GM18951 (cell line): ENCODE results near the gene PPP3CB.
"Not testable (repeated sequence)": the region's sequence is repeated elsewhere in the genome, so short reads cannot be mapped to it uniquely, and the experiment has no call there.

Experiments
- POLR2A ChIP-seq: IDR thresholded peaks from 4 replicates; pipeline ENCODE4 v1.6.1; 2011; ENCODE audit warnings: mild to moderate bottlenecking; ENCODE audit not compliant: insufficient read length, insufficient read depth; ENCODE audit errors: extremely low read depth
- in situ Hi-C: fragments of 300-500 bp; cut with MboI; formaldehyde crosslinking; loops from one replicate; pipeline ENCODE4 v1.12.0; 2022; ENCODE audit warnings: low sequenced_read_pairs, mixed read lengths, inconsistent platforms; ENCODE audit not compliant: unreplicated experiment

PPP3CB gene

DNA sequence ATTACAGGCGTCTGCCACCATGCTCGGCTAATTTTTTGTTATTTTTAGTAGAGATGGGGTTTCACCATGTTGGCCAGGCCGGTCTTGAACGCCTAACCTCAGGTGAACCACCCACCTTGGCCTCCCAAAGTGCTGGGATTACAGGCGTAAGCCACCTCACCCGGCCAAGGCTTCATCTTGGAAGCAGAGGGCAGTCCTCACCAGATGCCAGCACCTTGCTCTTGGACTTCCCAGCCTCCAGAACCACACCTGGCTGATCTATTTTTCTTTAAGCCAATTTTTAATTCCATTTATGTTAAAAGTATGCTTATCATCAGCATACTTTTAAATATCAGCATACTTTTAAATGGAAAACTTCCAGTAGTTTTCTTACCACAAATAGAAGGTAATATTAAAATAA lies 94.2 kb downstream of the PPP3CB start:
- no peak for TF ChIP-seq POLR2A
- in situ Hi-C loops = no loop called here

GRCh38 chr10:73399063-73399462 lies 96.8 kb downstream of the PPP3CB start:
- no peak for TF ChIP-seq POLR2A
- in situ Hi-C loops = no loop called here

GRCh38 chr10:73398024-73398423 lies 97.8 kb downstream of the PPP3CB start:
- in situ Hi-C loops = no loop called here
- no peak for TF ChIP-seq POLR2A

DNA sequence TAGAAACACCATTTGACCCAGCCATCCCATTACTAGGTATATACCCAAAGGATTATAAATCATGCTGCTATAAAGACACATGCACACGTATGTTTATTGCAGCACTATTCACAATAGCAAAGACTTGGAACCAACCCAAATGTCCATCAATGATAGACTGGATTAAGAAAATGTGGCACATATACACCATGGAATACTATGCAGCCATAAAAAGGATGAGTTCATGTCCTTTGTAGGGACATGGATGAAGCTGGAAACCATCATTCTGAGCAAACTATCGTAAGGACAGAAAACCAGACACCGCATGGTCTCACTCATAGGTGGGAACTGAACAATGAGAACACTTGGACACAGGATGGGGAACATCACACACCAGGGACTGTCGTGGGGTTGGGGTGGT lies 101.5 kb downstream of the PPP3CB start:
- in situ Hi-C loops = not testable (repeated sequence)

DNA sequence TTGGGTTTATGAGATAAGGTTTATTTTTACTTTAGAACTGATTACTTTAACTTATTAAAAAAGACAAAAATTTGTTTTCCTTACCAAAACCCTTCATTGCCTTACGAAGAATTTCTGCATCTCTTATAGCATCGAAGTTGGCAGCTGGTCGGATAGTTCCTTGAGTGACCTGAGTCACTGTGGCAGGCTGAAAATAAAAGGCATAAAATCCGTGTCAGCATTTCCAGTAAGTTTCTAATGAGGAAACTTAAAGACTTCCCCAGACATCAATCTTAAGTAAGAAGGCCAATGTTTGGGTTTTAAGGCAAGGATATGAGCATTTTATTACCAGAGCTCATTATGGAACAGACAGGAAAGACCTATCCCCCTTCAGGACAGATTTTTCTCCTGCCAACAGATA lies 107.6 kb downstream of the PPP3CB start:
- TF ChIP-seq POLR2A = no peak

DNA sequence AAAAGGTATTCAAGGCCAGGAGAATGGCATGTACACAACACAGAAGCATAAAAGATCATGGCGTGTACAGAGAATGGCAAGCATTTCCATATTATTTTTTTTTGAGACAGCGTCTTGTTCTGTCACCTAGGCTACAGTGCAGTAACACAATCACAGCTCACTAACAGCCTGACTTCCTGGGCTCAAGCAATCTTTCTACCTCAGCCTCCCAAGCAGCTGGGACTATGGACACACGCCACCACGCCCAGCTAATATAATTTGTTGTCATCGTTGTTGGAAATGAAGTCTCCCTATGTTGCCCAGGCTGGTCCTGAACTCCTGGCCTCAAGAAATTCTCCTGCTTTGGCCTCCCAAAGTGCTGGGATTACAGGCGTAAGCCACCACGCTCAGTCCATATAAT lies 109.2 kb downstream of the PPP3CB start:
- in situ Hi-C loops = no loop called here
- no peak for TF ChIP-seq POLR2A

More for the DNA sequence above, 107.6 kb downstream of the PPP3CB start:
- in situ Hi-C loops = no loop called here
